Measurements from ENCODE around the gene ZBTB46. TPM values are rescaled to one million over a fixed set of nuclear protein-coding genes. Genes with fewer than 3 reads are reported as not detected.

The ZBTB46 gene
- total and polyA plus RNA-seq, 2 experiments from 2014 or later = 2.0 to 4.0 TPM

DNA sequence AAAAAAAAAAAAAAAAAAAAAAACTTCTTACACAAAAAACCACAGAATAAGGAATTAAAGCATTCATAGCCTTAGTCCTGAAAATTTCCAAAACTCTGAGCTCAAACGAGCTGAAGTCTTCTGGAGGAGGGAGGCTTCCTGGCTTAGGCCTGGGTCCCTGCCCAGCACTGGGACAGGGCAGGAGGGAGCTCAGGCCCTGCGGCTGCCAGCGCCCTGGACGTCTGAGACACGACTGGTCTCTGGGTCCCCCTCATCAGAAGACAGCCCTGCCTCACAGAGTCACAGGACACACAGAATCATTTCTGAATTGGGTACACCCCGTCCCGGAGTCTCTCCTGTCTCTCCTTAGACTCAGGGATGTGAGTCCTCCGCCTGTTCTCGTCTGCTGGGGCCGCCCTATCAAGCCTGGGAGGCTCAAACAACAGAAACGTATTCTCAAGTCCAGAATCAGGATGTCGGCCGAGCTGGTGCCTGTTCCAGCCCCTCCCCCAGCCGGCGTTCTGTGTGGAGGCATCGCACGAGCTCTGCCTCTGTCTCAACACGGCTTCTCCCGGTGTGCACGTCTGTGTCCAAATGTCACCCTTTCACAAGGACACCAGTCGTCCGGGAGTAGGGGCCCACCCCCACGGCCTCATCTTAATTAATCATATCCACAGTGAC is 39.4 kb downstream of the ZBTB46 start:
- H3K4me3 ChIP-seq = no peak overlapping the region
- H4K20me1 ChIP-seq (ENCODE audit: insufficient read depth, poor library complexity, severe bottlenecking) = no peaks in the 10 kb centered on the region
- TF ChIP-seq, protein P1, sequence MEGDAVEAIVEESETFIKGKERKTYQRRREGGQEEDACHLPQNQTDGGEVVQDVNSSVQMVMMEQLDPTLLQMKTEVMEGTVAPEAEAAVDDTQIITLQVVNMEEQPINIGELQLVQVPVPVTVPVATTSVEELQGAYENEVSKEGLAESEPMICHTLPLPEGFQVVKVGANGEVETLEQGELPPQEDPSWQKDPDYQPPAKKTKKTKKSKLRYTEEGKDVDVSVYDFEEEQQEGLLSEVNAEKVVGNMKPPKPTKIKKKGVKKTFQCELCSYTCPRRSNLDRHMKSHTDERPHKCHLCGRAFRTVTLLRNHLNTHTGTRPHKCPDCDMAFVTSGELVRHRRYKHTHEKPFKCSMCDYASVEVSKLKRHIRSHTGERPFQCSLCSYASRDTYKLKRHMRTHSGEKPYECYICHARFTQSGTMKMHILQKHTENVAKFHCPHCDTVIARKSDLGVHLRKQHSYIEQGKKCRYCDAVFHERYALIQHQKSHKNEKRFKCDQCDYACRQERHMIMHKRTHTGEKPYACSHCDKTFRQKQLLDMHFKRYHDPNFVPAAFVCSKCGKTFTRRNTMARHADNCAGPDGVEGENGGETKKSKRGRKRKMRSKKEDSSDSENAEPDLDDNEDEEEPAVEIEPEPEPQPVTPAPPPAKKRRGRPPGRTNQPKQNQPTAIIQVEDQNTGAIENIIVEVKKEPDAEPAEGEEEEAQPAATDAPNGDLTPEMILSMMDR (IDR thresholded peaks at IDR 0.05; ENCODE audit: poor library complexity) = no peak
- TF ChIP-seq EZH2phosphoT487 (IDR thresholded peaks at IDR 0.05; ENCODE audit: low read depth, severe bottlenecking, unreplicated experiment) (no peak), EZH2 (IDR thresholded peaks at IDR 0.05; ENCODE audit: borderline replicate concordance) (no peak)
- H3K27ac ChIP-seq = no peak overlapping the region
- no peaks in the 10 kb centered on the region for H3K4me1 ChIP-seq (ENCODE audit: insufficient read depth)
- H3K9me2 ChIP-seq (replicated peaks; ENCODE audit: insufficient read depth) = no peaks in the 10 kb centered on the region
- no peak for DNase-seq (ENCODE audit: low spot score)
- no peaks in the 10 kb centered on the region for H3K79me2 ChIP-seq
- no peaks in the 10 kb centered on the region for H3K27me3 ChIP-seq
- H2AFZ ChIP-seq = no peak overlapping the region
- no peaks in the 10 kb centered on the region for H3K9me3 ChIP-seq (ENCODE audit: low read depth)
- H3K4me2 ChIP-seq = no peak overlapping the region
- WGBS (ENCODE audit: low lambda C conversion rate, missing lambda C conversion rate) = 77% methylated on average over 23 of the region's 23 CpGs
- no peaks in the 10 kb centered on the region for H3K36me3 ChIP-seq (replicated peaks; ENCODE audit: insufficient read depth, low read depth)

DNA sequence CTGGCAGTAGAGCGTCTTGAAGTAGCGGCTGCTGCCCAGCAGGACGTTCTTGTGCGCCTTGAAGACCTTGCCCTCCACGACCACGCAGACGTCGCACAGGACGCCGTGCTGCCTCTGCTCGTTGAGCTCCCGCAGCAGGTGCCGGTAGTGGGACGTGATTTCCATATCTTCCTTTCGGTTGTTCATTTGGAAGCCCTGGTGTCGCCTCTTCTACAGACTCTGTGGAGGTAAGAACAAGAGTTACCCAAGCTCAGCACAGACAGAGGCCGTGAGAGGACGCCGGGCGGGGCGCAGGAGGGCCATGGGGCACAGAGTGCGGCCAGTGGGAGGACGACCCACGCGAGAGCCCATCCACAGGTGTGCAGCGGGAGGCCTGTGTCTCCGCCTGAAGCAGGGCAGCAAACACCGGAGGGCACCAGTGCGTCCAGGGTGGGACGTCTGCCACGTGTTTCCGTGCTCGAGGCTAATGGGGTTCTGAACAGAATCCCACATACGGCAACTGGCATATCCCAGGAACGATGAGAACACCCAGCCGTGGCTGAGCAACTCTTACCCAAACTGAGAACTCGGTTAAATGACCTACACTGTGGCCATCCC is 40.4 kb downstream of the ZBTB46 start:
- no peak overlapping the region for H3K4me2 ChIP-seq
- no peaks in the 10 kb centered on the region for H3K27me3 ChIP-seq
- H3K27ac ChIP-seq = no peak overlapping the region
- no peak for DNase-seq (ENCODE audit: low spot score)
- TF ChIP-seq, protein P1 (IDR thresholded peaks at IDR 0.05; ENCODE audit: poor library complexity) = no peak
- TF ChIP-seq EZH2phosphoT487 (IDR thresholded peaks at IDR 0.05; ENCODE audit: low read depth, severe bottlenecking, unreplicated experiment) (no peak), EZH2 (IDR thresholded peaks at IDR 0.05; ENCODE audit: borderline replicate concordance) (no peak)
- no peaks in the 10 kb centered on the region for H3K79me2 ChIP-seq
- no peaks in the 10 kb centered on the region for H3K9me2 ChIP-seq (replicated peaks; ENCODE audit: insufficient read depth)
- H3K36me3 ChIP-seq (replicated peaks; ENCODE audit: insufficient read depth, low read depth) = no peaks in the 10 kb centered on the region
- no peaks in the 10 kb centered on the region for H4K20me1 ChIP-seq (ENCODE audit: insufficient read depth, poor library complexity, severe bottlenecking)
- H3K4me1 ChIP-seq (ENCODE audit: insufficient read depth) = no peaks in the 10 kb centered on the region
- H3K9me3 ChIP-seq (ENCODE audit: low read depth) = no peaks in the 10 kb centered on the region
- 96% methylated on average over 36 of the region's 37 CpGs for WGBS (ENCODE audit: low lambda C conversion rate, missing lambda C conversion rate)
- H2AFZ ChIP-seq = no peak overlapping the region
- no peak overlapping the region for H3K4me3 ChIP-seq

DNA sequence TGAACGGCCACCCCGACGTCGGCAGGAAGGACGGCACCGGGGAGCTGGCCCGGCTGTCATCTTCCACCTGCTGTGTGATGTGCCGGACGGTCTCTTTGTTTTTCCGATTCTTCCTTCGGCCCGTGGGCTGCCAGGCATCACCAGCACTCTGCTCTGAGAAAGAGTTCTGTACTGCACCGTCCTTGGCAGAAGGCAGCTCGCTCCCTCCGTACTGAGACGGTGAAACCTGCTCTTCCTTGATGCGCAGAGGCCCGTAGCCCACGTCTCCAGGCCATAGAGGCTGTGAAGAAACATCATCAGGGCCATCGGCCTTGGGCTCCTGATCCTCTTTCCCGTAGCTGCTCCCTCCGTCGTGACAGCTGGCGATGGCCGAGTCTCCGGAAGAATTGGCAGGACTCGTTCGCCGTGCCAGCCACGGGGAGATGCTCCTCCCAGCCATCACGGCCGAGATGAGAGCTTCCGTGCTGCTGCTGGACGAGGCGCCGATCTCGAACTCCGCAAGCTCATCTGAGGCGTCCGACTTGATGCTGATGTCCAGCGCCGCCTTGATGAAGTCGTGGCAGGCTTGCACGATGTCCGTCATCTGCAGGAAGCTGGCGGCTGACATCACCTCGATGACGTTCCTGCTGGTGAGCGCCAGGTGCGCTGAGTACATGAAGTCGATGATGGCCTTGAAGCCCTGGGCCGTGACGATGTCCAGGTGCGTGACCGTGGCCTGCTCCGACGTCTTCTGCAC is 41.1 kb downstream of the ZBTB46 start:
- Histone ChIP-seq H4K20me1 (ENCODE audit: insufficient read depth, poor library complexity, severe bottlenecking) (no peaks in the 10 kb centered on the region), H3K9me2 (replicated peaks; ENCODE audit: insufficient read depth) (no peaks in the 10 kb centered on the region), H3K9me3 (ENCODE audit: low read depth) (no peaks in the 10 kb centered on the region), H3K79me2 (no peaks in the 10 kb centered on the region), H3K27me3 (no peaks in the 10 kb centered on the region), H2AFZ (no peak overlapping the region), H3K4me3 (no peak overlapping the region), H3K4me1 (ENCODE audit: insufficient read depth) (no peaks in the 10 kb centered on the region), H3K36me3 (replicated peaks; ENCODE audit: insufficient read depth, low read depth) (no peaks in the 10 kb centered on the region), H3K4me2 (no peak overlapping the region), H3K27ac (no peak overlapping the region)
- no peak for TF ChIP-seq EZH2phosphoT487 (IDR thresholded peaks at IDR 0.05; ENCODE audit: low read depth, severe bottlenecking, unreplicated experiment)
- no peak for TF ChIP-seq EZH2 (IDR thresholded peaks at IDR 0.05; ENCODE audit: borderline replicate concordance)
- TF ChIP-seq, protein P1 (IDR thresholded peaks at IDR 0.05; ENCODE audit: poor library complexity) = no peak
- no peak for DNase-seq (ENCODE audit: low spot score)
- 96% methylated on average over 56 of the region's 57 CpGs for WGBS (ENCODE audit: low lambda C conversion rate, missing lambda C conversion rate)

Measured in hepatocyte (in vitro differentiated cells).